GM19043 (cell line): ENCODE data around the gene DMWD.

Experiments used
- ATAC-seq: cut with Tn5 transposase; IDR thresholded peaks from one replicate; pipeline ENCODE4 v1.9.1; 2021; ENCODE audit warnings: low read depth; ENCODE audit not compliant: unreplicated experiment

Gene DMWD, protein sequence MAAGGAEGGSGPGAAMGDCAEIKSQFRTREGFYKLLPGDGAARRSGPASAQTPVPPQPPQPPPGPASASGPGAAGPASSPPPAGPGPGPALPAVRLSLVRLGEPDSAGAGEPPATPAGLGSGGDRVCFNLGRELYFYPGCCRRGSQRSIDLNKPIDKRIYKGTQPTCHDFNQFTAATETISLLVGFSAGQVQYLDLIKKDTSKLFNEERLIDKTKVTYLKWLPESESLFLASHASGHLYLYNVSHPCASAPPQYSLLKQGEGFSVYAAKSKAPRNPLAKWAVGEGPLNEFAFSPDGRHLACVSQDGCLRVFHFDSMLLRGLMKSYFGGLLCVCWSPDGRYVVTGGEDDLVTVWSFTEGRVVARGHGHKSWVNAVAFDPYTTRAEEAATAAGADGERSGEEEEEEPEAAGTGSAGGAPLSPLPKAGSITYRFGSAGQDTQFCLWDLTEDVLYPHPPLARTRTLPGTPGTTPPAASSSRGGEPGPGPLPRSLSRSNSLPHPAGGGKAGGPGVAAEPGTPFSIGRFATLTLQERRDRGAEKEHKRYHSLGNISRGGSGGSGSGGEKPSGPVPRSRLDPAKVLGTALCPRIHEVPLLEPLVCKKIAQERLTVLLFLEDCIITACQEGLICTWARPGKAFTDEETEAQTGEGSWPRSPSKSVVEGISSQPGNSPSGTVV

DNA sequence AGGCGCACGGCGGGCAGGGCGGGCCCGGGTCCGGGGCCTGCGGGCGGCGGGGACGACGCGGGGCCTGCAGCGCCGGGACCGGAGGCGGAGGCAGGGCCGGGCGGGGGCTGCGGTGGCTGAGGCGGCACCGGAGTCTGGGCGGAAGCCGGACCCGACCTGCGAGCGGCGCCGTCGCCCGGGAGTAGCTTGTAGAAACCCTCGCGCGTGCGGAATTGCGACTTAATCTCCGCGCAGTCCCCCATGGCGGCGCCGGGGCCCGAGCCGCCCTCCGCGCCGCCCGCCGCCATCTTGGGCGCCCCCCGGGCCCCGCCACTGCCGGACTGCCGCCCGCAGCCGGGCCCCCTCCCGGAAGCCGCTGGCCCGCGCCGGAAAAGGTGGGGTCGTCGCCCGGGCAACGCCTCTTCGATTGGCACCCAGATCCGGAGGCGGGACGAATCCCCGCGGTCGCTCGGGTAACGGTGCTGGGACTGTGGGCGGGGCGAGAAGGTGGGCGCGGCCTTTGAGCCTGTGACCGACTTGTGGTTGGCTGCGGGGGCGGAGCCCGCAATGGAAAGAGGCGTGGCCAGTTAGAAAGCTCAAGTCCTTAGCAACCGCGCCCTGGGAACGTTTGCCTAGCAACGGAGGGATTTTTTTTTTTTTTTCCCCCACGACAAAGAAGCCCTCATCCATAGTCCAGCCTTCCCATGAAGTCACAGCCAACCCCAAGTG, at the start of gene DMWD:
DMWD (minus strand) TSS at position 376 of the 708 bp plus-strand sequence; CDS start at position 287, 89 bp downstream.
- ATAC-seq = peak; percentile 80

GRCh38 chr19:45842198-45842597, 49.6 kb upstream of the DMWD start:
- ATAC-seq = no peak

- no peak for ATAC-seq
Measured at GRCh38 chr19:45834970-45835369, 42.3 kb upstream of the DMWD start.

DNA sequence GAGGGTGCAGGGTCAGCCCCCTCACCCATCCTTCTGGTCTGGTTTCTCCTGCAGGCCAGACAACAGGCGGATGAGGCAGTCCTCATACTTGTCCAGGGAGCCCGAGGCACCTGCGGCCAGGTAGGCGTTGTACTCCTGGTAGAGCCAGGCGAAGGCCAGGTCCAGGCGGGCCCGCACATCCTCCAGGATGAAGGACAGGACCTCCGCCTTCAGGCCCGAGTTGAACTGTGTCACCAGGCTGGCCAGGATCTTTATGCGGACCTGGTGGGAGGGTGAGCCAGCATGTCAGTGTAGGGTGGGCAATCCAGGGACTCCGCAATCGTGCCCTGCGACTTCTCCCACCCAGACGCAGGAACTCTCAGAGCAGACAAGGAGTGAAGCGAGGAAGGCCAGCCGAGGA, 36.3 kb upstream of the DMWD start:
- no peak for ATAC-seq

GRCh38 chr19:45828523-45828922, 35.9 kb upstream of the DMWD start:
- ATAC-seq = no peak

GRCh38 chr19:45827459-45828093, 34.9 kb upstream of the DMWD start:
- no peak for ATAC-seq

DNA sequence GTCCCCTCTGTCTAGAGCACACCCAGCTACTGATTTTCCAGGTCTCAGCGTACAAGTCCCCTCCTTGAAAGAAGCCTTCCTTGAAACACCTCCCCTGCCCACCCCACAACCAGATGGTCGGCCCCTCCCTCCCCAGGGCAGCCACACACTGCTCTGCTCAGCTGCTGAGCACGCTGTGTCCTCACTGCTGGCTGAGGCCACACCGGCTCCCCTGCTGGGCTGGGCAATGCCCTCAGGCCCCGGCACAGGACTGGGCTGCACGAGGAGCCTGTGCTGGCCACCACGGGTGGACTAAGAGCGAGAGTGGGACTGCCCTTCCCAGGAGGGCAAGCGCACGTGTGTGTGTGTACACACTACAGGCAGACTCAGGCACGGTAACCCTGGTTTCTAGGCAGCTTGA, 34.3 kb upstream of the DMWD start:
- no peak for ATAC-seq

GRCh38 chr19:45825917-45826893, 33.6 kb upstream of the DMWD start:
- ATAC-seq = no peak

DNA sequence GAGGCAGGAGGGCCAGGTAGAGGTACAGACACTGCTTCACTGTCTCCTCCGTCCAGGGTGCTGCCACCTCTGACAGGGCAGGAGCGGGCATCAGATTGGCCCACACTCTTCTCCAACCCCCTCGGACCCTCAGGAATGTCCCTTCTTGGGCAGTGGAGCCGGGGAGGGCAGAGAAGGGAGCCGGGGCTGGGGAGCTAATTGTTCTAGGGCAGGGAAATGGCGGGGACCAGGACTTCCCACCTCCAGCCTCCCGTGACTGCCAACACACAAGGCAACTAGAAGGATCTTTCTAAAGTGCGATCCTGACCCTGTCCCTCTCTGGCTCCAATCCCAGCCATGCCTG, 32.6 kb upstream of the DMWD start:
- ATAC-seq = no peak

GRCh38 chr19:45824531-45825262, 32.1 kb upstream of the DMWD start:
- ATAC-seq = no peak

GRCh38 chr19:45824041-45824471, 31.4 kb upstream of the DMWD start:
- no peak for ATAC-seq

GRCh38 chr19:45823182-45823581, 30.5 kb upstream of the DMWD start:
- ATAC-seq = no peak

DNA sequence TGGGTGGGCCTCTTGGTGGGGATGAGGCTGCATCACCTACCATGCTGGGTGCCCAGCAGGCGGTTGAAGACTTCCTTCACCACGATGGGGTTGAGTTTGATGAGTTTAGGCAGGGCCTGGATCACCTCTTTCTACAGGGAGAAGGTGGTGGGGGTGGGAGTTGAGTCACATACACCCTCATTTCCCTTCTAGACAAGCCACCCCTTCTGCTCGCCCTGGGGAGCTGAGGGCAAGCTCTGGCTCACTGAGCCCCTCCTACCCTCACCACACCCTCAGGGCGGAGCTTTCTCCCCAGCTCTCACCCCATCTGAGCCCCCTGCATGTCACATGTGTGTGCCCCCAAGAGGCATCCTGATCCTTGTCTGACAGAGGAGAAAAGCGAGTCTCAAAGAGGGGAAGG, 30.1 kb upstream of the DMWD start:
- ATAC-seq = no peak

- no peak for ATAC-seq
Measured at GRCh38 chr19:45821570-45821969, 28.9 kb upstream of the DMWD start.

GRCh38 chr19:45821103-45821521, 28.5 kb upstream of the DMWD start:
- ATAC-seq = no peak

DNA sequence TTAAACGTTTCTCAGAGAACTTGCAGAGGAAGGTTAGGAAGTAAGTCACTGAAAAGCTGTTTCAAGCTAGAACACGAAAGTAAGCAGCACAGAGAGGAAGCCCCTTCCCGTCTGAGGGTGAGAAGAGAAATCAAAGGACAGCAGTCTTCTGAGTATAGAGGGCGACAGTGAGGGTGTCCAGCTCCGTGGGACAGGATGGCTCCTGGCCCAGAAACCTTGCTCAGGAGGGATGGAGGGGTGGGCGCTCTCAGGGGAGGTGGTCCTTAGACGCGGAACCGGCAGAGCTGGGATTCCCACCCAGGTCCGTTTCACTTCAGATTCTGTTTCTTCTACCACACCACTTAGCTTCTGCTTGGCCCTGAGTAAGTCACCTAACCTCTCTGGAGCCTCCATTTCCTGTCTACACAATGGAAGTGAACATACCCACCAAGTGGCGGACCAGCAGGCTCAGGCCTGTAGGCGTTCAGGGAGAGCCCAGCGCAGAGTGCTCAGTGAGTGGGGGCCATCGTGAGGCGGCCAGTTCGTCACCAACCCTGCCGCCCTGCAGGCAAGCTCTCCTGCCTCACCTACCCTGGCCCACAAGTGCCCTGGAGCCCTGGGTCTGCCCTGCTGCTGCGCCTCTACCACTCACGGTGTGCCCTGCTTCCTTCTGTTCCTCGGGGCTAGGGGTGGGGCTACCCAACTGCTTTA, 27.9 kb upstream of the DMWD start:
- ATAC-seq = no peak

GRCh38 chr19:45819769-45820168, 27.1 kb upstream of the DMWD start:
- ATAC-seq = no peak

DNA sequence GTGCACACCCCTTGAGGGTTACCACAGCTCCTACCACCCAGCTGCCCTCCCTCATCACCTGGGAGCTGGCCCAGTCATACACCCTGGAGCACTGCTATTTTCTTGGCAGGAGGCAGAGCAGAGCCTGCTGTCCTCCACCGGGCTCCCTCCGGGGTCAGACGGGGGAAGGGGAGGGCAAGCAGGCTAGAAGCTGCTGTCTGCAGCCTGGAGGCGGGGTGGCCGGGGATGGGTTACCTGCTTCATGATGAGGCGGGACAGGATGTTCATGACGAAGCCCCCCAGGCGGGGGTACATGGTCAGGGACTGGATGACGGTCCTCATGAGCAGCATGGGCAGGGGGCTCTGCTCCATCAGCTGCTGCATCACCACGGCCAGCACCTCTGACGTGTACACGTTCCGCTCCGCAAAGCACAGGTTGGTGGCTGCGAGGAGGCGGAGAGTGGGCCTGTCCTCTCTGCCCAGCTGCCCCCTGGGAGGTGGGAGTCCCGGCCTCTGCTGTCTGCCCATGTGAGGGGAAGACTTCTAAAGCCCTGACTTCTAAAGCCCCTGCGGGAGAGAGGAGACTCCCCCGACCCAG, 25.2 kb upstream of the DMWD start:
- ATAC-seq = no peak
